GM12801 (cell line): ENCODE measurements around the gene OCSTAMP.

Source experiments
- CTCF ChIP-seq: IDR thresholded peaks from one replicate; pipeline ENCODE4 v1.5.1; 2011; ENCODE audit warnings: control low read depth; ENCODE audit not compliant: insufficient read length; ENCODE audit errors: extremely low read depth

Gene OCSTAMP

GRCh38 chr20:46550461-46550860 is at the start of gene OCSTAMP:
OCSTAMP (minus strand) TSS chr20:46550654; CDS start chr20:46550560, 94 bp downstream.
- TF ChIP-seq CTCF: no peak

GRCh38 chr20:46599227-46599987 is 49.0 kb upstream of the OCSTAMP start:
- no peak for TF ChIP-seq CTCF

- no peak for TF ChIP-seq CTCF
These were observed 45.5 kb upstream of the OCSTAMP start for GRCh38 chr20:46595933-46596332.

- no peak for TF ChIP-seq CTCF
These were observed 44.3 kb upstream of the OCSTAMP start for GRCh38 chr20:46594725-46595124.

GRCh38 chr20:46592580-46593362 is 42.3 kb upstream of the OCSTAMP start:
- no peak for TF ChIP-seq CTCF

- no peak for TF ChIP-seq CTCF
These were observed 40.0 kb upstream of the OCSTAMP start for GRCh38 chr20:46590443-46590842.
